Activated T-cell treated with anti-CD3 and anti-CD28 coated beads, Interleukin-2, amount 50 U/mL, for 4 hours (primary cell): Measurements from ENCODE around the gene DMRT1. TPM values are rescaled to one million over a fixed set of nuclear protein-coding genes. Genes with fewer than 3 reads are reported as not detected.
"Not testable (repeated sequence)": the region's sequence is repeated elsewhere in the genome, so short reads cannot be mapped to it uniquely, and the experiment has no call there.

Experiments used
- ATAC-seq, 2 donors: fragments of 200-7000 bp; cut with Tn5 transposase; one replicate each; pipeline ENCODE4 v1.10.0; 2021
- DNase-seq: peaks from one replicate; pipeline ENCODE4 v3.0.0-alpha.2; 2020
- H3K27me3 Mint-ChIP-seq: one replicate; pipeline ENCODE4 v1.8.0; 2021; ENCODE audit warnings: low read depth, mixed read lengths
- H3K36me3 Mint-ChIP-seq: one replicate; pipeline ENCODE4 v1.8.0; 2022; ENCODE audit warnings: mixed read lengths; ENCODE audit not compliant: insufficient read depth
- H3K4me1 Mint-ChIP-seq: one replicate; pipeline ENCODE4 v1.8.0; 2021; ENCODE audit warnings: low read depth, mixed read lengths
- H3K4me3 Mint-ChIP-seq: one replicate; pipeline ENCODE4 v1.8.0; 2021; ENCODE audit warnings: mild to moderate bottlenecking, moderate library complexity, mixed read lengths
- H3K9me3 Mint-ChIP-seq: one replicate; pipeline ENCODE4 v1.8.0; 2021; ENCODE audit warnings: mixed read lengths
- total RNA-seq, 3 donors: library from RNA; stranded (reverse); gene quantifications; one replicate each; pipeline ENCODE4 v1.2.1, GENCODE V29; 2021

The DMRT1 gene
- total RNA-seq, 3 donors from 2014 or later: not detected

DNA sequence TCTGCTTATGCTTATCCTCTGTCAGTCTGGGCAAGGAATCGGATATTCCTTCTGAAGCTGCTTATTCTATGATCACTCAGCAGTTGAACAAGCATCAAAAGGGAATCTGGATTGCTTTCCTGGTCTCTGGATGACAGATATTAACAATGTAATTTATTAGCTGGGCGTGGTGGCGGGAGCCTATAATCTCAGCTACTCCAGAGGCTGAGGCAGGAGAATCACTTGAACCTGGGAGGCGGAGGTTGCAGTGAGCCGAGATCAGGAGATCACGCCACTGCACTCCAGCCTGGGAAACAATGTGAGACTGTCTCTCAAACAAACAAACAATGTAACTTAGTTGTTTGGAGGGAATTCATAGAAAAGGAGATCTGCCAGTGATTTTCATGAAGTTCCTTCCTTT is 45.4 kb downstream of the DMRT1 start:
- Mint-ChIP-seq H3K9me3 (no peaks in the 10 kb centered on the region), H3K36me3 (no peaks in the 10 kb centered on the region), H3K4me3 (no peak overlapping the region), H3K27me3 (peaks cover 31% of the 10 kb centered on the region), H3K4me1 (no peaks in the 10 kb centered on the region)
- no peak for ATAC-seq
- no peak for DNase-seq

DNA sequence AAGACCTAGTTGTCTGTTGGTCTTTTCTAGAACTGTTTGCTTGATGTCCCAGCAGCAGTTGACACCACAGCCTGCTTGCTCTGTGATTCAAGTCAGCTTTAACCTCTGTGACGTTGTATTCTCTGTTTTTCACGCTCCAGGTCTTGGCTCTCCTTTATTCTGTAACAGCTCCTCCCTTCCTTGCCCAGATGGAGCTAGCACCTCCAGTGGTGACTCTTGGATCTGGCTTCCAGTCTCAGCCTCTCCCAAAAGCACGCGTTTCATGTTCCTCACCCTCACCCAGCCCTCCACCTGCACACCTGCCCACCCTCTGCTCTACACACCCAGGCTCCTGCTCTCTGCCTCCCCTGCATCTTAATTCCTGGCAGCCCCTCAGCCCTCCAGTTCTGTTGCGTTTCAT is 50.6 kb downstream of the DMRT1 start:
- DNase-seq (no peak), ATAC-seq (no peak)
- peaks cover 9% of the 10 kb centered on the region for H3K4me1 Mint-ChIP-seq
- peaks cover 21% of the 10 kb centered on the region for H3K27me3 Mint-ChIP-seq
- H3K9me3 Mint-ChIP-seq: no peaks in the 10 kb centered on the region
- H3K36me3 Mint-ChIP-seq: no peaks in the 10 kb centered on the region
- H3K4me3 Mint-ChIP-seq: no peak overlapping the region

DNA sequence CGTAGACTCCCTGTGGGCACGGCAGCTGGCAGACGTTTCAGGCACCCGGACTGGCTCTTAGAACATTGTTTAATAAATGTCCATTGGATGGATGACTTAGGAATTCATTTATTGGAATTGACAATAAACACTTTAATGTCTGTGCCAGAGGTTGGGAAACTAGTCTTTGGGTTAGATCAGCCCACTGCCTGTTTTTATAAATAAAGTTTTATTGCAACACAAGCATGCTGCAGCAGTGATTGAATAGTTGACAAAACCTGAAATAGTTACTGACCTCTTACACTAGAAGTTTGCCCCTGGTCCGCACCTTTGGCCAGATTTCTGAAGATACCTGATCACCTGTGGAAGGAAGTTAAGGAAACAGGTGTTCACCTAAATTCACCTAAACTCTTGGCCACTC is 51.6 kb downstream of the DMRT1 start:
- DNase-seq: no peak
- no peaks in the 10 kb centered on the region for H3K36me3 Mint-ChIP-seq

GRCh38 chr9:893843-894420 is 52.4 kb downstream of the DMRT1 start:
- Mint-ChIP-seq H3K4me1 (peaks cover 9% of the 10 kb centered on the region), H3K27me3 (peaks cover 20% of the 10 kb centered on the region), H3K4me3 (no peak overlapping the region), H3K36me3 (no peaks in the 10 kb centered on the region), H3K9me3 (no peaks in the 10 kb centered on the region)
- peak; percentile 86 to 90 for ATAC-seq
- peak; percentile 18 for DNase-seq

More for the DNA sequence above, 51.6 kb downstream of the DMRT1 start:
- Mint-ChIP-seq H3K4me1 (peaks cover 9% of the 10 kb centered on the region), H3K27me3 (peaks cover 17% of the 10 kb centered on the region), H3K9me3 (no peaks in the 10 kb centered on the region), H3K4me3 (no peak overlapping the region)
- ATAC-seq: no peak

GRCh38 chr9:899440-900184 is 58.1 kb downstream of the DMRT1 start:
- DNase-seq: no peak
- H3K4me3 Mint-ChIP-seq: no peak overlapping the region
- H3K9me3 Mint-ChIP-seq: no peaks in the 10 kb centered on the region
- no peaks in the 10 kb centered on the region for H3K36me3 Mint-ChIP-seq
- H3K4me1 Mint-ChIP-seq: peaks cover 3% of the 10 kb centered on the region
- ATAC-seq: no peak
- peaks cover 27% of the 10 kb centered on the region for H3K27me3 Mint-ChIP-seq

- ATAC-seq: no peak
- DNase-seq: no peak
- Mint-ChIP-seq H3K27me3 (peaks cover 61% of the 10 kb centered on the region), H3K4me1 (peaks cover 3% of the 10 kb centered on the region), H3K36me3 (no peaks in the 10 kb centered on the region), H3K4me3 (no peak overlapping the region), H3K9me3 (no peaks in the 10 kb centered on the region)
These were observed 62.4 kb downstream of the DMRT1 start for GRCh38 chr9:903886-904285.

GRCh38 chr9:905906-906305 is 64.4 kb downstream of the DMRT1 start:
- H3K36me3 Mint-ChIP-seq: no peaks in the 10 kb centered on the region
- H3K4me3 Mint-ChIP-seq: no peak overlapping the region

GRCh38 chr9:908536-909205 is 67.2 kb downstream of the DMRT1 start:
- DNase-seq (no peak), ATAC-seq (no peak)
- no peak overlapping the region for H3K4me3 Mint-ChIP-seq
- no peaks in the 10 kb centered on the region for H3K9me3 Mint-ChIP-seq
- no peaks in the 10 kb centered on the region for H3K4me1 Mint-ChIP-seq
- peaks cover 68% of the 10 kb centered on the region for H3K27me3 Mint-ChIP-seq
- H3K36me3 Mint-ChIP-seq: no peaks in the 10 kb centered on the region

More at GRCh38 chr9:905906-906305, 64.4 kb downstream of the DMRT1 start:
- H3K27me3 Mint-ChIP-seq: peaks cover 72% of the 10 kb centered on the region
- no peaks in the 10 kb centered on the region for H3K9me3 Mint-ChIP-seq
- H3K4me1 Mint-ChIP-seq: no peaks in the 10 kb centered on the region
- no peak for ATAC-seq
- no peak for DNase-seq

DNA sequence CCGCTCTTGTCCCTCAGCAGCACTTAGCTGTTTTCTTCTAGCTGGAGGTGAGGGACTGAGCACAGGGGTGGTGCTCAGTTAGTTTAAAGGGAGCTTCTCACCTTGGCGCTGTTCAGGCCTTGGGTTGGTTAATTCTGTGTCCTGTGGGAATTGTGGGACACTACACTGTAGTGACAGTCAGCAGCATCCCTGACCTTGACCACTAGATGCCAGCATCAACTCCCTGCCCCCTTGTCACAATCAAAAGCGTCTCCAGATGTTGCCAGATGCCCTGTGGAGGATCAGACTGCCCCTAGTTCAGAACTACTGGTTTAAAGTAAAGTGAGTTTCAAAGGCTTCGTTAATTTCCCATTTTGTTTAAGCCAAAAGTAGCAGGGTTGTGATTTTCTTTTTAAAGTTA is 69.5 kb downstream of the DMRT1 start:
- H3K9me3 Mint-ChIP-seq: no peaks in the 10 kb centered on the region
- H3K27me3 Mint-ChIP-seq: peaks cover 57% of the 10 kb centered on the region
- no peaks in the 10 kb centered on the region for H3K36me3 Mint-ChIP-seq
- ATAC-seq: no peak
- H3K4me3 Mint-ChIP-seq: no peak overlapping the region
- no peak for DNase-seq
- no peaks in the 10 kb centered on the region for H3K4me1 Mint-ChIP-seq

GRCh38 chr9:912776-913175 is 71.3 kb downstream of the DMRT1 start:
- H3K4me3 Mint-ChIP-seq: no peak overlapping the region
- H3K4me1 Mint-ChIP-seq: no peaks in the 10 kb centered on the region
- ATAC-seq (no peak), DNase-seq (no peak)
- peaks cover 41% of the 10 kb centered on the region for H3K27me3 Mint-ChIP-seq
- no peaks in the 10 kb centered on the region for H3K9me3 Mint-ChIP-seq
- no peaks in the 10 kb centered on the region for H3K36me3 Mint-ChIP-seq

DNA sequence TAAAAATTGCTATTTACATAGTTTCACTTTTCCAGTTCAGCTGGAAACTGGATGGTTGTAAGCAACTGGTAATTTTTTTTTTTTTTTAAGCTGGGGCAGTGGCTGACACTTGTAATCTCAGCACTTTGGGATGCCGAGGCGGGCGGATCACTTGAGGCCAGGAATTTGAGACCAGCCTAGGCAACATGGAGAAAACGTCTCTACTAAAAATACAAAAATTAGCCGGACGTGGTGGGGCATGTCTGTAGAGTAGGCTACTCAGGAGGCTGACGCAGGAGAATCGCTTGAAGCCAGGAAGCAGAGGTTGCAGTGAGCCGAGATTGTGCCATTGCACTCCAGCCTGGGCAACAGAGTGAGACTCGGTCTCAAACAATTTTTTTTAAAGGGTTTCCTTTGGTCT is 72.0 kb downstream of the DMRT1 start:
- not testable (repeated sequence) for DNase-seq, H3K36me3 Mint-ChIP-seq, H3K4me1 Mint-ChIP-seq, H3K4me3 Mint-ChIP-seq, H3K9me3 Mint-ChIP-seq, ATAC-seq
- H3K27me3 Mint-ChIP-seq: peaks cover 33% of the 10 kb centered on the region

GRCh38 chr9:917730-918129 is 76.2 kb downstream of the DMRT1 start:
- DNase-seq (no peak), ATAC-seq (no peak)
- no peak overlapping the region for H3K4me3 Mint-ChIP-seq
- no peaks in the 10 kb centered on the region for H3K9me3 Mint-ChIP-seq
- no peaks in the 10 kb centered on the region for H3K4me1 Mint-ChIP-seq
- H3K36me3 Mint-ChIP-seq: no peaks in the 10 kb centered on the region
- peaks cover 7% of the 10 kb centered on the region for H3K27me3 Mint-ChIP-seq

DNA sequence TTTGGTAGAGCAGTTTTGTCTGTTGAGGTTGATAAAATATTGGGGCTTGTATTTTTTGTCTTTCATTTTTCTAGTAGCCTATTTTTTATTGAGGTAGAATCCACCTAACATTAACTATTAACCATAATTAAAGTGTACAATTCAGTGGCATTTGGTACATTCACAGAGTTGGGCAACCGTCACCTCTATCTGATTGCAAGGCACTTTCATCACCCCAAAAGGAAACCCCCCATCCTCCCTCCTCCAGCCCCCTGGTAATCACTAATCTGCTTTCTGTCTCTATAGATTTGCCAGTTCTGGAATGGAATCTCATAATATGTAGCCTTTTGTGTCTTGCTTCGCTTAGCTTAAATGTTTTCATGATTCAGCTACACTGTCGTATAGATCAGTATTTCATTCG is 79.4 kb downstream of the DMRT1 start:
- H3K27me3 Mint-ChIP-seq: peaks cover 7% of the 10 kb centered on the region
- DNase-seq: no peak
- no peaks in the 10 kb centered on the region for H3K4me1 Mint-ChIP-seq
- H3K4me3 Mint-ChIP-seq: no peak overlapping the region
- no peaks in the 10 kb centered on the region for H3K9me3 Mint-ChIP-seq
- no peak for ATAC-seq
- no peaks in the 10 kb centered on the region for H3K36me3 Mint-ChIP-seq

- ATAC-seq (no peak), DNase-seq (no peak)
- Mint-ChIP-seq H3K36me3 (no peaks in the 10 kb centered on the region), H3K9me3 (no peaks in the 10 kb centered on the region), H3K4me3 (no peak overlapping the region), H3K4me1 (no peaks in the 10 kb centered on the region), H3K27me3 (peaks cover 7% of the 10 kb centered on the region)
These were observed 80.7 kb downstream of the DMRT1 start for GRCh38 chr9:922171-922570.

DNA sequence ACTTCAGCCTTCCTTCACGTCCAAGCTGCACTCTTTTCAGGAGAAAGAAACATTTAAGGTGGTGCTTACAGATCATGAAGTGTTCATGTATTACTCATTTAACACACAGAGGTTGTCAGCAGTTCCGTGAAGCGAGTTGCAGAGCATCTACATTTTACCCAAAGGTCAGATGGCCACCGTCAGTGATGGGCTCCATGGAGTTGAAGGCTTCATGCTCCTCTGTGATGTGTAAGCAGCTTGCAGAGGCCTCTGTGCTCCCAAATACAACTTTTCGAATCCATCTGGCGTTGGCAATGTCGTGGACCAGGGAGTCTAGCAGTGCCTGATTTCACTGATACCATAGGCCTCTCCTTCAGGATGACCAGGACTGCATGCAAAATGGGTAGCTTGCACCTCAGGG is 81.2 kb downstream of the DMRT1 start:
- ATAC-seq: no peak
- DNase-seq: no peak
- no peaks in the 10 kb centered on the region for H3K4me1 Mint-ChIP-seq
- no peak overlapping the region for H3K4me3 Mint-ChIP-seq
- no peaks in the 10 kb centered on the region for H3K9me3 Mint-ChIP-seq
- peaks cover 7% of the 10 kb centered on the region for H3K27me3 Mint-ChIP-seq
- H3K36me3 Mint-ChIP-seq: no peaks in the 10 kb centered on the region
